Prostate gland (tissue), 2 donors: Measurements from ENCODE around the gene PEX3. TPM values are rescaled to one million over a fixed set of nuclear protein-coding genes. Genes with fewer than 3 reads are reported as not detected.

Source experiments
- DNase-seq: peaks from one replicate; pipeline ENCODE4 v3.0.0-alpha.2; 2019; ENCODE audit warnings: low spot score
- H3K27ac ChIP-seq, 2 donors: fragments of 200-600 bp; sonication (generic); 2 replicates each; pipeline ENCODE4 v1.5.1; 2017 to 2019
- H3K27me3 ChIP-seq: fragments of 200-600 bp; sonication (generic); replicated peaks from 2 replicates; pipeline ENCODE4 v1.5.1; 2019; ENCODE audit not compliant: insufficient read depth
- H3K36me3 ChIP-seq, 2 donors: fragments of 200-600 bp; sonication (generic); 1 replicate in 1 of 2; 2 replicates in 1 of 2; pipeline versions ENCODE4 v1.5.1 to v1.8.1; 2017 to 2019
- H3K4me1 ChIP-seq: fragments of 200-600 bp; sonication (generic); replicated peaks from 2 replicates; pipeline ENCODE4 v1.5.1; 2019
- H3K4me3 ChIP-seq, 2 donors: fragments of 200-600 bp; sonication (generic); 2 replicates each; pipeline ENCODE4 v1.5.1; 2017 to 2019
- H3K9me3 ChIP-seq: fragments of 200-600 bp; sonication (generic); 2 replicates; pipeline ENCODE4 v1.5.1; 2017
- POLR2A ChIP-seq: fragments of 450-650 bp; IDR thresholded peaks from one replicate; pipeline ENCODE4 v1.6.1; 2016; ENCODE audit warnings: antibody characterized with exemption, mild to moderate bottlenecking
- POLR2AphosphoS5 ChIP-seq: sonication (generic); formaldehyde crosslinking; IDR thresholded peaks from one replicate; pipeline ENCODE4 v1.6.1; 2017; ENCODE audit warnings: antibody characterized with exemption
- WGBS: methylation state at CpG from one replicate; pipeline ENCODE4 v1.1.5; 2018; 5-methylcytosine and 5-hydroxymethylcytosine counted together
- intact Hi-C: fragments of 100-400 bp; cut with DNase I; formaldehyde crosslinking; loops from one replicate; pipeline ENCODE4 v1.14.2; 2022
- total RNA-seq, 2 donors: library from RNA; depleted of rRNA; stranded (reverse); fragments of >200 nt; gene quantifications; one replicate each; pipeline ENCODE4 v1.1.0, GENCODE V29; 2016
- TF ChIP-seq, protein P1 (sequence below), 4 experiments: fragments of 200-600 bp in 2 of 4; fragments of 450-650 bp in 2 of 4; sonication (generic) in 2 of 4; IDR thresholded peaks; 1 replicate in 3 of 4; 2 replicates in 1 of 4; pipeline ENCODE4 v1.5.1; 2016 to 2019; ENCODE audit warnings: antibody characterized with exemption in 4 of 4, mild to moderate bottlenecking in 2 of 4, moderate library complexity in 2 of 4

Gene PEX3
- total RNA-seq, 2 donors from 2014 or later, result 16.0 to 23.7 TPM

DNA sequence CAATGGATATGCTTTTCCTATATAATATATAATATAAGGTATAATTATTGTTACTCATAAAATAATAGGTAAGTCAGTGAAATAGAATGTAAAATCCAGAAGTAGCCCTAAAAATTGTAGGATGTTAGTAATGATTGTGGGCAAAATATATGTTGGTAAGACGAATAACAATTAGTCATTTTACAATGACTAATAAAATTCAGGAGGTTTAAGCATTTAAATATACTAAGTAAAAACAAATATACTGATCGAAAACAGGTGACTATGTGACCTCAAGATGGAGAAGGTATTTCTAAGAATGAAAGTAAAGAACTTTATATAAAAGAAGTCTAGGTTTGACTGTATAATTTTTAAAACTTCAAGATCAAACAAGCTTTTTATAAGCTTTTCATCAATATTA is 32.0 kb downstream of the PEX3 start:
- no peak for DNase-seq
- no peaks in the 10 kb centered on the region for H3K27me3 ChIP-seq
- no peak overlapping the region for H3K4me3 ChIP-seq
- no peak overlapping the region for H3K27ac ChIP-seq
- 83% methylated on average over 2 of the region's 2 CpGs for WGBS
- H3K9me3 ChIP-seq, result no peaks in the 10 kb centered on the region
- TF ChIP-seq POLR2A (no peak), POLR2AphosphoS5 (no peak)
- TF ChIP-seq, protein P1, sequence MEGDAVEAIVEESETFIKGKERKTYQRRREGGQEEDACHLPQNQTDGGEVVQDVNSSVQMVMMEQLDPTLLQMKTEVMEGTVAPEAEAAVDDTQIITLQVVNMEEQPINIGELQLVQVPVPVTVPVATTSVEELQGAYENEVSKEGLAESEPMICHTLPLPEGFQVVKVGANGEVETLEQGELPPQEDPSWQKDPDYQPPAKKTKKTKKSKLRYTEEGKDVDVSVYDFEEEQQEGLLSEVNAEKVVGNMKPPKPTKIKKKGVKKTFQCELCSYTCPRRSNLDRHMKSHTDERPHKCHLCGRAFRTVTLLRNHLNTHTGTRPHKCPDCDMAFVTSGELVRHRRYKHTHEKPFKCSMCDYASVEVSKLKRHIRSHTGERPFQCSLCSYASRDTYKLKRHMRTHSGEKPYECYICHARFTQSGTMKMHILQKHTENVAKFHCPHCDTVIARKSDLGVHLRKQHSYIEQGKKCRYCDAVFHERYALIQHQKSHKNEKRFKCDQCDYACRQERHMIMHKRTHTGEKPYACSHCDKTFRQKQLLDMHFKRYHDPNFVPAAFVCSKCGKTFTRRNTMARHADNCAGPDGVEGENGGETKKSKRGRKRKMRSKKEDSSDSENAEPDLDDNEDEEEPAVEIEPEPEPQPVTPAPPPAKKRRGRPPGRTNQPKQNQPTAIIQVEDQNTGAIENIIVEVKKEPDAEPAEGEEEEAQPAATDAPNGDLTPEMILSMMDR (IDR thresholded peaks at IDR 0.05), result no peak
- intact Hi-C loops, result no loop called here
- no peaks in the 10 kb centered on the region for H3K36me3 ChIP-seq
- no peaks in the 10 kb centered on the region for H3K4me1 ChIP-seq

DNA sequence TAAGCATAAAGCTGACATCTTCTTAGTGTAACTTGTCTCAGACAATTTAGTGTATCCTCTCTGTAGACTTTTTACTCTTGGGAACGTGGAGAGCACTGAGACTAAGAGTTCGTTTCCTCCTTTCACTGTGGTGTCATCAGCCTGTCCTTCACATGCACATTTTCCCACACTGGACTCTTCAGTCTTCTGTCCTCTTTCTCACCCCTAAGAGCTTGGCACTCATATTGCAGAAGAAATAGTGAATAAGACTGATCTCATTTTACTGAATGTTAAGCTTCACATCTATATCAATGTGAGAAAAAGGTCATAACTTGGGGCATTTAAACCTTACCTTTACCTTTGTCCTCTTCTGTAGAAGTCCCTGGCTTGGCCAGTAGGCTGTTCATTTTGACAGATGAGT is 35.4 kb downstream of the PEX3 start:
- intact Hi-C loops, result no loop called here
- TF ChIP-seq POLR2A (no peak), POLR2AphosphoS5 (no peak)
- TF ChIP-seq, protein P1 (IDR thresholded peaks at IDR 0.05), result no peak
- Histone ChIP-seq H3K27ac (no peak overlapping the region), H3K4me3 (no peak overlapping the region), H3K4me1 (no peaks in the 10 kb centered on the region), H3K9me3 (no peaks in the 10 kb centered on the region), H3K36me3 (no peaks in the 10 kb centered on the region), H3K27me3 (no peaks in the 10 kb centered on the region)
- 81% methylated on average over 2 of the region's 2 CpGs for WGBS
- no peak for DNase-seq

DNA sequence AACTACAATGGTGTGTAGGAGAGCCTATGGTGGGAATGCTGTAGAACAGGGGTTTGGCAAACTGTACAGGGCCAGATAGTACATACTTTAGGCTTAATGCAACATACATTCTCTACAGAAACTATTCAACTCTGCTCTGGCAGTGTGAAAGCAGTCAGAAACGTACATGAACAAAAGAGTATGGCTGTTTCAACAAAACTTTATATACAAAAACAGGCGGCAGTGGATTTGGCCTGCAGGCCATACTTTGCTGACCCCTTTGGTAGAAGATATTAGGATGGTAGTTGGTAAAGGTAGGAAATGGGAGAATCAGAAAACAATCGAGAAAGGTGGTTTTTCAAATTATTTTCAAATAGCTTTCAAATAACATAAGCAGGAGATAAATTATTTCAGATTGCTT is 36.1 kb downstream of the PEX3 start:
- Histone ChIP-seq H3K27ac (no peak overlapping the region), H3K4me1 (no peaks in the 10 kb centered on the region), H3K27me3 (no peaks in the 10 kb centered on the region), H3K36me3 (no peaks in the 10 kb centered on the region), H3K4me3 (no peak overlapping the region), H3K9me3 (no peaks in the 10 kb centered on the region)
- TF ChIP-seq POLR2AphosphoS5 (no peak), POLR2A (no peak)
- TF ChIP-seq, protein P1 (IDR thresholded peaks at IDR 0.05), result no peak
- DNase-seq, result no peak
- WGBS, result 73% methylated on average over 3 of the region's 3 CpGs
- intact Hi-C loops, result no loop called here

DNA sequence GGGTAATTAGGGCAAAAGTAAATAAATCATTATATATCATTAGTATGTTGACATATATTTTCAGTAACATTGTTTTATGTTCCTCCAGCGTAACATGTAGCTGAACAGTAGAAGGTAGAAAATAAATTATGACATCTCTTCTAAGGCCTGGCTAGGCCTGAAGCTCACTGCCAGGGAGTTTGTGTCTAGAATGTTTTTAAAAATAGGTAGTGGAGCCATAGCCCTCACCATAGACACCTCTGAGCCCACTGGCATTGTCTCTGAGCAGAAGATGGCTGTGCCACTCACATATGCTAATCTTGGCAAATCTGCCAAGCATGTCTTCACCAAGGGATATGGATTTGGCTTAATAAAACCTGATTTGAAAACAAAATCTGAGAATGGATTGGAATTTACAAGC is 39.6 kb downstream of the PEX3 start:
- intact Hi-C loops, result no loop called here
- Histone ChIP-seq H3K27ac (no peak overlapping the region), H3K9me3 (no peaks in the 10 kb centered on the region), H3K4me1 (no peaks in the 10 kb centered on the region), H3K27me3 (no peaks in the 10 kb centered on the region), H3K36me3 (no peaks in the 10 kb centered on the region), H3K4me3 (no peak overlapping the region)
- TF ChIP-seq POLR2A (no peak), POLR2AphosphoS5 (no peak)
- TF ChIP-seq, protein P1 (IDR thresholded peaks at IDR 0.05), result no peak
- 95% methylated on average over 1 of the region's 1 CpG for WGBS
- DNase-seq, result no peak

DNA sequence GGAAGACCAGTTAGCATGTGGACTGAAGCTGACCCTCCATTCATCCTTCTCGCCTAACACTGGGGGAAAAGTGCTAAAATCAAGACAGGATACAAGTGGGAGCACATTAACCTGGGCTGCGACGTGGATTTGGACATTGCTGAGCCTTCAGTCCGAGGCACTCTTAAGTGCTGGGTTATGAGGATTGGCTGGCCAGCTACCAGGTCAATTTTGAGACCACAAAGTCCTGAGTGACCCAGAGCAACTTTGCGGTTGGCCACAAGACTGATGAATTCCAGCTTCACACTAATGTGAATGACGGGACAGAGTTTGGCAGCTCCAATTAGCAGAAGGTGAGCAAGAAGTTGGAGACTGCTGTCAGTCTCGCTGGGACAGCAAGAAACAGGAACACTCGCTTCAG is 40.2 kb downstream of the PEX3 start:
- 90% methylated on average over 8 of the region's 8 CpGs for WGBS
- intact Hi-C loops, result no loop called here
- no peak for DNase-seq

More for the DNA sequence above, 40.2 kb downstream of the PEX3 start:
- Histone ChIP-seq H3K9me3 (no peaks in the 10 kb centered on the region), H3K27ac (no peak overlapping the region), H3K27me3 (no peaks in the 10 kb centered on the region), H3K4me3 (no peak overlapping the region), H3K4me1 (no peaks in the 10 kb centered on the region), H3K36me3 (no peaks in the 10 kb centered on the region)
- no peak for TF ChIP-seq POLR2AphosphoS5
- no peak for TF ChIP-seq POLR2A
- TF ChIP-seq, protein P1 (IDR thresholded peaks at IDR 0.05), result no peak
